Gastrocnemius medialis (tissue), 4 donors: ENCODE measurements around the gene ADGRD2. TPM values are rescaled to one million over a fixed set of nuclear protein-coding genes. Genes with fewer than 3 reads are reported as not detected.

Source experiments
- ATAC-seq, 2 donors: fragments of 150-250 bp; one replicate each; pipeline ENCODE4 v1.9.1; 2016
- DNase-seq, 2 donors: peaks; one replicate each; pipeline ENCODE4 v3.0.0-alpha.2; 2019
- H3K27ac ChIP-seq, 4 donors: fragments of 200-600 bp; sonication (generic); 1 replicate in 1 of 4; 2 replicates in 3 of 4; pipeline ENCODE4 v1.5.1; 2016 to 2018; ENCODE audit warnings: mild to moderate bottlenecking in 2 of 4, moderate library complexity in 1 of 4
- H3K27me3 ChIP-seq, 3 donors: fragments of 200-600 bp; sonication (generic) in 2 of 3; 1 replicate in 1 of 3; 2 replicates in 2 of 3; pipeline versions ENCODE4 v1.5.1 to v1.6.0; 2016 to 2019; ENCODE audit warnings: mild to moderate bottlenecking in 1 of 3, moderate library complexity in 1 of 3
- H3K36me3 ChIP-seq, 2 donors: fragments of 200-600 bp; sonication (generic) in 1 of 2; one replicate each; pipeline ENCODE4 v1.5.1; 2017 to 2018
- H3K4me1 ChIP-seq, 2 donors: fragments of 200-600 bp; sonication (generic) in 1 of 2; one replicate each; pipeline ENCODE4 v1.5.1; 2016 to 2017; ENCODE audit warnings: mild to moderate bottlenecking in 2 of 2
- H3K4me3 ChIP-seq, 4 donors: fragments of 200-600 bp; sonication (generic) in 3 of 4; 1 replicate in 1 of 4; 2 replicates in 3 of 4; pipeline ENCODE4 v1.5.1; 2016 to 2019; ENCODE audit warnings: mild to moderate bottlenecking in 2 of 4
- H3K9me3 ChIP-seq, 3 donors: fragments of 200-600 bp; sonication (generic) in 2 of 3; 1 replicate in 1 of 3; 2 replicates in 2 of 3; pipeline ENCODE4 v1.5.1; 2016 to 2019
- CTCF ChIP-seq, 5 experiments: fragments of 450-650 bp in 3 of 5; fragments of 200-600 bp in 2 of 5; sonication (generic) in 2 of 5; IDR thresholded peaks in 4 of 5; conservative IDR thresholded peaks in 1 of 5; 1 replicate in 4 of 5; 2 replicates in 1 of 5; pipeline ENCODE4 v1.5.1; 2016 to 2019; ENCODE audit warnings: antibody characterized with exemption in 5 of 5, mild to moderate bottlenecking in 3 of 5, moderate library complexity in 3 of 5
- POLR2A ChIP-seq, 2 donors: fragments of 450-650 bp; IDR thresholded peaks; one replicate each; pipeline ENCODE4 v1.6.1; 2017; ENCODE audit warnings: antibody characterized with exemption in 2 of 2, mild to moderate bottlenecking in 2 of 2, moderate library complexity in 2 of 2
- in situ Hi-C, 4 donors: fragments of 200-750 bp; cut with MboI; loops; one replicate each; pipeline versions ENCODE4 v1.15.0 to v1.8.0; 2017; ENCODE audit warnings: low sequenced_read_pairs in 4 of 4
- intact Hi-C: fragments of 100-400 bp; cut with DNase I; formaldehyde crosslinking; loops from one replicate; pipeline ENCODE4 v1.15.1; 2023; ENCODE audit warnings: low total_unique reads
- total RNA-seq, 4 donors: library from RNA; depleted of rRNA; stranded (reverse); fragments of >200 nt; gene quantifications; one replicate each; pipeline versions ENCODE4 v1.1.0 to v1.2.3, GENCODE V29; 2016

The ADGRD2 gene
- total RNA-seq, 4 donors from 2014 or later: not detected

GRCh38 chr9:124448019-124448418 is 2.2 kb upstream of the ADGRD2 start:
- intact Hi-C loops: no loop called here
- no peak for ATAC-seq
- in situ Hi-C loops: no loop called here
- Histone ChIP-seq H3K9me3 (no peaks in the 10 kb centered on the region), H3K4me3 (no peak overlapping the region), H3K36me3 (no peaks in the 10 kb centered on the region), H3K27ac (no peak overlapping the region), H3K4me1 (no peaks in the 10 kb centered on the region), H3K27me3 (peaks cover 32 to 37% (median 37%) of the 10 kb centered on the region in 3 donors)
- no peak for DNase-seq
- no peak for TF ChIP-seq POLR2A (IDR thresholded peaks at IDR 0.05)

- Histone ChIP-seq H3K4me1 (peaks cover 0 to 4% of the 10 kb centered on the region in 2 donors), H3K4me3 (no peak overlapping the region), H3K27ac (no peak overlapping the region), H3K27me3 (peaks cover 34 to 49% (median 46%) of the 10 kb centered on the region in 3 donors), H3K36me3 (no peaks in the 10 kb centered on the region), H3K9me3 (no peaks in the 10 kb centered on the region)
- in situ Hi-C loops: no loop called here
- TF ChIP-seq POLR2A (IDR thresholded peaks at IDR 0.05) (no peak), CTCF (IDR thresholded peaks at IDR 0.05 in 4 of 5, conservative IDR thresholded peaks at IDR 0.05 in 1 of 5) (no peak)
- intact Hi-C loops: no loop called here
- no peak for DNase-seq
- ATAC-seq: no peak
These were observed 685 bp upstream of the ADGRD2 start for GRCh38 chr9:124449381-124450151.

- Histone ChIP-seq H3K27me3 (peaks cover 34 to 50% (median 46%) of the 10 kb centered on the region in 3 donors), H3K4me1 (peaks cover 0 to 4% of the 10 kb centered on the region in 2 donors), H3K4me3 (no peak overlapping the region), H3K36me3 (no peaks in the 10 kb centered on the region), H3K27ac (no peak overlapping the region), H3K9me3 (no peaks in the 10 kb centered on the region)
- DNase-seq: no peak
- intact Hi-C loops: no loop called here
- no peak for ATAC-seq
- in situ Hi-C loops: no loop called here
- TF ChIP-seq CTCF (IDR thresholded peaks at IDR 0.05 in 4 of 5, conservative IDR thresholded peaks at IDR 0.05 in 1 of 5) (no peak), POLR2A (IDR thresholded peaks at IDR 0.05) (no peak)
These were observed 845 bp downstream of the ADGRD2 start for GRCh38 chr9:124450931-124451661.

- no peak for ATAC-seq
- Histone ChIP-seq H3K4me1 (peaks cover 0 to 4% of the 10 kb centered on the region in 2 donors), H3K4me3 (no peak overlapping the region), H3K27ac (no peak overlapping the region), H3K36me3 (no peaks in the 10 kb centered on the region), H3K9me3 (no peaks in the 10 kb centered on the region), H3K27me3 (peaks cover 34 to 50% (median 44%) of the 10 kb centered on the region in 3 donors)
- in situ Hi-C loops (no loop called here), intact Hi-C loops (no loop called here)
- no peak for TF ChIP-seq POLR2A (IDR thresholded peaks at IDR 0.05)
- no peak for TF ChIP-seq CTCF (IDR thresholded peaks at IDR 0.05 in 4 of 5, conservative IDR thresholded peaks at IDR 0.05 in 1 of 5)
- no peak for DNase-seq
These were observed 2.1 kb downstream of the ADGRD2 start for GRCh38 chr9:124452326-124452725.
